AG04450 (cell line): ENCODE measurements around the gene ATP2B2. TPM values are rescaled to one million over a fixed set of nuclear protein-coding genes. Genes with fewer than 3 reads are reported as not detected.

Source experiments
- CTCF ChIA-PET: fragments of 300-600, 350-600 bp; formaldehyde crosslinking; extraction: SDS; loops from one replicate; lab custom pipeline; 2022; ENCODE audit warnings: antibody characterized with exemption, inconsistent platforms; lab: Charles Lee
- POLR2A ChIA-PET: fragments of 350-600 bp; formaldehyde crosslinking; extraction: SDS; loops from one replicate; lab custom pipeline; 2021; ENCODE audit warnings: antibody characterized with exemption, inconsistent platforms; lab: Yijun Ruan, JAX
- DNase-seq: peaks from one replicate; pipeline ENCODE4 v3.0.0-alpha.2; 2011; ENCODE audit warnings: low read depth, low spot score
- H3K27ac ChIP-seq: one replicate; pipeline ENCODE4 v1.5.1; 2012; ENCODE audit warnings: low read depth, low read length, control low read depth
- H3K27me3 ChIP-seq: one replicate; pipeline ENCODE4 v1.6.0; 2012; ENCODE audit warnings: low read length; ENCODE audit not compliant: control insufficient read depth, insufficient read depth
- H3K4me3 ChIP-seq: 2 replicates; pipeline ENCODE4 v1.5.1; 2011; ENCODE audit warnings: mild to moderate bottlenecking, low read depth, low read length, control low read depth
- H3K9me3 ChIP-seq: 2 replicates; pipeline ENCODE4 v1.5.1; 2012; ENCODE audit warnings: low read length; ENCODE audit not compliant: control insufficient read depth, insufficient read depth
- polyA plus RNA-seq: library from polyadenylated mRNA; depleted of rRNA; stranded (reverse); fragments of >200 nt; gene quantifications from 2 replicates; pipeline ENCODE4 v1.2.3, GENCODE V29; 2011
- TF ChIP-seq, protein P1 (sequence below): IDR thresholded peaks from 2 replicates; pipeline ENCODE4 v1.5.1; 2011; ENCODE audit warnings: low read depth, low read length, control low read depth, inconsistent platforms

The ATP2B2 gene
- polyA plus RNA-seq, 1 experiment: 0.01 TPM

DNA sequence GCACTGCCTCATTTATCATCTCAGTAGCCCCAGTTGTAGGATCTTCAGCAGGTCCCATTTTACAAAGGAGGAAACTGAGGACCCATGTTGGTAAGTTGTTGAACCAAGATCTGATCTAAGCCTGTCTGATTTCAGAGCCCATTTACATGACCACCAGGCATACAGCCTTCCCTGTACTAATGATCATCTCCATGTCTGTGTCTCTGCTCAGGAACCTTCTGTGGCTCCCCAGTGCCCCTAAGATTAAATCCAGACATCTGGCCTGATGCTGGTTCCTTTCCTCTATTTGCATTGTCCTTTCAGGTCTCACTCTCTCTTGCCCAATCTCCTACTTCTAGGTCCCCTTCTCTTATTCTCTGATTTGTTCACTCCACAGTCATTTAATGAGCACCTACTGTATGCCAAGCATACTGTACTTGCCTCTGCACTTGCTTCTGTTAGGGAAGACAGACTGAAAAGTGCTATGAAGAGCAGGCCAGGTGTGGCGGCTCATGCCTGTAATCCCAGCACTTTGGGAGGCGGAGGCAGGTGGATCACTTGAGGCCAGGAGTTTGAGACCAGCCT, 32.4 kb downstream of the ATP2B2 start:
- TF ChIP-seq, protein P1, sequence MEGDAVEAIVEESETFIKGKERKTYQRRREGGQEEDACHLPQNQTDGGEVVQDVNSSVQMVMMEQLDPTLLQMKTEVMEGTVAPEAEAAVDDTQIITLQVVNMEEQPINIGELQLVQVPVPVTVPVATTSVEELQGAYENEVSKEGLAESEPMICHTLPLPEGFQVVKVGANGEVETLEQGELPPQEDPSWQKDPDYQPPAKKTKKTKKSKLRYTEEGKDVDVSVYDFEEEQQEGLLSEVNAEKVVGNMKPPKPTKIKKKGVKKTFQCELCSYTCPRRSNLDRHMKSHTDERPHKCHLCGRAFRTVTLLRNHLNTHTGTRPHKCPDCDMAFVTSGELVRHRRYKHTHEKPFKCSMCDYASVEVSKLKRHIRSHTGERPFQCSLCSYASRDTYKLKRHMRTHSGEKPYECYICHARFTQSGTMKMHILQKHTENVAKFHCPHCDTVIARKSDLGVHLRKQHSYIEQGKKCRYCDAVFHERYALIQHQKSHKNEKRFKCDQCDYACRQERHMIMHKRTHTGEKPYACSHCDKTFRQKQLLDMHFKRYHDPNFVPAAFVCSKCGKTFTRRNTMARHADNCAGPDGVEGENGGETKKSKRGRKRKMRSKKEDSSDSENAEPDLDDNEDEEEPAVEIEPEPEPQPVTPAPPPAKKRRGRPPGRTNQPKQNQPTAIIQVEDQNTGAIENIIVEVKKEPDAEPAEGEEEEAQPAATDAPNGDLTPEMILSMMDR: no peak
- DNase-seq: no peak
- no peak overlapping the region for H3K27ac ChIP-seq
- H3K4me3 ChIP-seq: no peak overlapping the region
- no peaks in the 10 kb centered on the region; the same call in 1 of the 2 replicates for H3K9me3 ChIP-seq
- ChIA-PET CTCF (no interaction called here), POLR2A (no interaction called here)
- peaks cover 36% of the 10 kb centered on the region for H3K27me3 ChIP-seq

DNA sequence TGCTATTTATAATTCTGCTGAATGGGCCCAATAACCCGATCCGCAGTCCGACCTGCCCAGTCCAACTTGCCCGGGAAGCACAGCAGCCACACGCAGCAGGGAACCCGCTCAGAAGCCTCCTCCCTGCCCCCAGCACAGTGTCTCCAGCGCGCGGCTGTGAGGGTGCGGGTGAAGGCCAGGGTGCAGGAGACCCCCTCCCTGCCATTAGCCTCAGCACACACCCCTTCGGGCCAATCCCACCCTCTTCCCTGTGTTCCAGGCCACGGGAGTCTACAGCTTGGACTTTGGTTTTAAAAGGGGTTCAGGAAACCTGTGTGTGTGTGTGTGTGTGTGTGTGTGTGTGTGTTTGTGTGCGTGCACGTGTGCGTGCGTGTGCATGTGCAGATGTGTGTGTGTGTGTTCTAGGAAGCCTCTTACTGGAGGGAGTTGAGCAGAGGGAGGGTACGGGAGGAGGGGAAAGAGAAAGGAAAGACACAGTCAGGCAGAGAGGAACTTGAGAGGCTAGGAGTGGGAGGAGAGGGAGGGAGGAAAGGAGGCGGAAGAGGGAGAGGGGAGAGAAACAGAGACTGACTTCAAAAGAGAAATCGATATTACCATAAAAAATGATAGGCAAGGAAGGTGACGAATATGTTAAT, 34.2 kb downstream of the ATP2B2 start:
- CTCF ChIA-PET: no interaction called here
- Histone ChIP-seq H3K4me3 (no peak overlapping the region), H3K27me3 (peaks cover 40% of the 10 kb centered on the region), H3K27ac (no peak overlapping the region), H3K9me3 (no peaks in the 10 kb centered on the region; the same call in 1 of the 2 replicates)
- TF ChIP-seq, protein P1: no peak
- DNase-seq: no peak
- POLR2A ChIA-PET: no interaction called here

DNA sequence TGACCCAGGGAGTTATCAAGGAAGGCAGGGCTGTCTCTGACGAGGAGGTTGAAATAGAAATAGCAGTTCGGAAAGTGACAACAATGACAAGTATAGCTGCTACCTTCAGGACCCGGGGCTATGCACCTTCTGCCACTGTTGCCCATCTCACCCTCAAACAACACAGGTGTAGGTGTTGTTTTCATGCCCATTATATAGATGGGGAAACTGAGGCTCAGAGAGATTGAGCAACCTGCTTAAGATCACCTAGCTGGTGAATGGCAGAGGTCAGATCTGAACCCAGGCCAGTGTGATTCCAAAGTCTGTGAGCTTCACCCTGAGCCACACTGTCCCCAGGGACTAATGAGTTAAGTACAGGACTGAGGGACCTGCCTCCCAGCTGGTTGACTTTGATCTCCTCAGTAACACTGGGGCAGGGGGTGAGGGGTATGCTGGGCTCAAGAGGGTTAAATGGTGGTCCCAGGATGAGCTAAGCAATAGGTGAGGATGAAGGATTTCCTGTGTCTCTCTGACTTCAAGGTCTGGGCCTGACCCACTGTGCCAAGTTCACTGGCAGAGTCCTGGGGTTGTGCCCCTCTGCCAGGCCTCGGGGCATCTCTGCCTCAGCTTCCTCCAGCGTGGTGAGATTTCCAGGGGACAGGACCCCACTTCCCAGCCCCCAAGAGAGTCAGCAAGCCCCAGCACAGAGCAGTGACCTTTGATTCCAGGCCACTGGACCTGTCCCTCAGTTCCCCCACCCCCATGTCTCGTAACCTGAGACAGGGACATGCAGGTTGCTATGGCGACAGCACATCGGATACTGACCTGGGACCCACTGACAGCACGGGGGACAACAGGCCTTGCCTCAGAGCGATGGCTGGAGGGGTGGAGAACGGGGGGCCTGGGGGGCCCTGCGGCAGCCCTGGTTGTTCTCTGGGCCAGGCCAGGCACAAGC, 35.0 kb downstream of the ATP2B2 start:
- Histone ChIP-seq H3K4me3 (no peak overlapping the region), H3K27me3 (peaks cover 40% of the 10 kb centered on the region), H3K9me3 (no peaks in the 10 kb centered on the region; the same call in 1 of the 2 replicates), H3K27ac (no peak overlapping the region)
- TF ChIP-seq, protein P1: no peak
- no peak for DNase-seq
- CTCF ChIA-PET: no interaction called here
- POLR2A ChIA-PET: no interaction called here

DNA sequence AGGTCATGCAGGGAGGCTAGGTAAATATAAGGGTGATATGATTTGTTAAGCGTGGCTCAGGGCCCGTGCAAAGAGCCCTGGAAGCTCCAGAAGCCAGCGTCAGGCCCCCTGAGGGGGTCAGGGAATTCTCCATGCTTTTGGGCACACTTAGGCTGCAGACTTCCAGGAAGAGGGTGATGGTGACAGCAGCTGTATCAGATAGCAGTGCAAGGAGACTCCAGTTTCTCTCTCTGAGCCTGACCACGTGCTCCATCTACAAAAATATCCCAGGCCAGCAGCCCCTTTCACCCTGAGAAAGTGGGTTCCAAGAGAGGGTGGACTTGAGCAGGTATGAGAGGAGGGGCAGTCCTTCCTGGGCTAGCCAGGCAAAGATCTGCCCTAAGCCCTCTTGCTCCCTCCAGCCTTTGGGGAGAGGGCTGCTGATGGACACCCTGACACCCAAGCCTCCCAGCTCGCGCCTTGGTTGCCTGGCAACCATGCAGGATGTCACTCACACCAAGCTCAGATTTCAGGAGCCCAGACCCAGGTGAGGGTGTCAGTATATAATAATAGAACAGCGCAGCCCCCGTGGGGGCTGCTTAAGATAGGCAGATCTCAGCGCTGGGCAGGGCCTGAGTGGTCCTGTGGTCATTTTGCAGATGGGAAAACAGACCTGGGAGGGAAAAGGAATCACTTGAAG, 35.8 kb downstream of the ATP2B2 start:
- TF ChIP-seq, protein P1: no peak
- Histone ChIP-seq H3K9me3 (no peaks in the 10 kb centered on the region; the same call in 1 of the 2 replicates), H3K4me3 (no peak overlapping the region), H3K27me3 (peaks cover 40% of the 10 kb centered on the region), H3K27ac (no peak overlapping the region)
- no peak for DNase-seq
- POLR2A ChIA-PET: no interaction called here
- CTCF ChIA-PET: no interaction called here
